ENCODE measurements around the gene CFAP54.

DNA sequence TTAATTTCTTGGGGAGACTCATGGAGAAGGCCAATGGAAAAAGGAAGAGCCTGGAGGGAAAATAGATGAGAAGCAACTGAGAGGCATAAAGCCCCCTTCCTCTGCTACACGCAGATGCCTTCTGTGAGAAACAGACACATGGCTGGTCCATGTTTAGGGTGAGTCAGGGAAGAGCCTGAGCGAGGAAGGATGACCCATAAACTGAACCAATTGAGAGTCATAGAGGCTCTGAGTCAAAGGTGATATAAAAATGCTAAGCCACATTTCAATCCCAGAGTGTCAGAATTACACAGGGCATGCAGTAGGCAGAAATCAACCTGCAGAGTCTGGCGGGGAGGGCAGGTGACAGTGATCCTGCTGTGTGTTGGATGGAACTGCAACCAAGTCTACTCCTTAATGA lies 387.6 kb downstream of the CFAP54 start:
- TF ChIP-seq POLR2AphosphoS5 (IDR thresholded peaks at IDR 0.05; ENCODE audit: low read depth, low read length): no peak
- TF ChIP-seq, protein P1, sequence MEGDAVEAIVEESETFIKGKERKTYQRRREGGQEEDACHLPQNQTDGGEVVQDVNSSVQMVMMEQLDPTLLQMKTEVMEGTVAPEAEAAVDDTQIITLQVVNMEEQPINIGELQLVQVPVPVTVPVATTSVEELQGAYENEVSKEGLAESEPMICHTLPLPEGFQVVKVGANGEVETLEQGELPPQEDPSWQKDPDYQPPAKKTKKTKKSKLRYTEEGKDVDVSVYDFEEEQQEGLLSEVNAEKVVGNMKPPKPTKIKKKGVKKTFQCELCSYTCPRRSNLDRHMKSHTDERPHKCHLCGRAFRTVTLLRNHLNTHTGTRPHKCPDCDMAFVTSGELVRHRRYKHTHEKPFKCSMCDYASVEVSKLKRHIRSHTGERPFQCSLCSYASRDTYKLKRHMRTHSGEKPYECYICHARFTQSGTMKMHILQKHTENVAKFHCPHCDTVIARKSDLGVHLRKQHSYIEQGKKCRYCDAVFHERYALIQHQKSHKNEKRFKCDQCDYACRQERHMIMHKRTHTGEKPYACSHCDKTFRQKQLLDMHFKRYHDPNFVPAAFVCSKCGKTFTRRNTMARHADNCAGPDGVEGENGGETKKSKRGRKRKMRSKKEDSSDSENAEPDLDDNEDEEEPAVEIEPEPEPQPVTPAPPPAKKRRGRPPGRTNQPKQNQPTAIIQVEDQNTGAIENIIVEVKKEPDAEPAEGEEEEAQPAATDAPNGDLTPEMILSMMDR (IDR thresholded peaks at IDR 0.05): no peak
